ENCODE results near the gene CCDC110.

Gene CCDC110

GRCh38 chr4:185412412-185412811, 59.1 kb downstream of the CCDC110 start:
- no peak for DNase-seq

DNA sequence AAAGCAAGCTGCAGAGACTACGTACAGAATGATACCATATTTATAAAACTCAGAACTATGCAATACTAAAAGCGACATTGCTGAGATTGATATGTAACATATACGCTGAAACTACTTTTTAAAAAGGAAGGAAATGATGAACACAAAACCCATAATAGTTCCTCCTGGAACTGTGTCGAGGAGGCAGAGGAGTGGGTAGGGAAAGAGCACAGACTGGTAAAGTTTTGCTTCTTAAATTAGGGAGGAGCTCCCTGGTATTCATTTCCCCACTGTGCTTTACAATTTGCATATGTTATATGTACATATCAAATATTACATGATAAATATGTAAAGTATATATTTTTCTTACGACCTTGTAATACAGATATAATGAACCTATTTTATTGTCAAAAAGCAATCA, 59.7 kb downstream of the CCDC110 start:
- DNase-seq, result no peak

DNA sequence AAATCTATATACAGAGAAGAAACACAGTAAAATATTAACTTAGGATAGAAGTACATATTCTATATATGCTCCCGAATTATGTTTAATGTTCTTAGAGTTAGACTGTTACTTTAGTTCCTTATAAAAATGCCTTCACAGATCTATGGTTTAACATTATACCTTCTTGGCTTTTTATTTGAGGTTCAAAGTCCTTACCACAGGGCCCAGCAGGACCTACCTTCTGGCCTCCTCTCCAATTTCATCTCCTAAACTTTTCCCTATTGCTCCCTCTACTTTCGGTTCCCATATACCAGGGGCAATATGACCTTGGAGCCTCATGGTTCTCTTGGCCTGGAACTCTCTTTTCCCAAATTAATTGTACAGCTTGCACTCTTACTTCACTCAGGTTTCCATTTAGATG, 63.1 kb downstream of the CCDC110 start:
- no peak for DNase-seq

- no peak for DNase-seq
Measured at GRCh38 chr4:185405296-185405999, 66.1 kb downstream of the CCDC110 start.

GRCh38 chr4:185404031-185404430, 67.5 kb downstream of the CCDC110 start:
- no peak for DNase-seq

- DNase-seq, result no peak
Measured at GRCh38 chr4:185399466-185399865, 72.1 kb downstream of the CCDC110 start.

- no peak for DNase-seq
Measured at GRCh38 chr4:185398618-185399017, 72.9 kb downstream of the CCDC110 start.

DNA sequence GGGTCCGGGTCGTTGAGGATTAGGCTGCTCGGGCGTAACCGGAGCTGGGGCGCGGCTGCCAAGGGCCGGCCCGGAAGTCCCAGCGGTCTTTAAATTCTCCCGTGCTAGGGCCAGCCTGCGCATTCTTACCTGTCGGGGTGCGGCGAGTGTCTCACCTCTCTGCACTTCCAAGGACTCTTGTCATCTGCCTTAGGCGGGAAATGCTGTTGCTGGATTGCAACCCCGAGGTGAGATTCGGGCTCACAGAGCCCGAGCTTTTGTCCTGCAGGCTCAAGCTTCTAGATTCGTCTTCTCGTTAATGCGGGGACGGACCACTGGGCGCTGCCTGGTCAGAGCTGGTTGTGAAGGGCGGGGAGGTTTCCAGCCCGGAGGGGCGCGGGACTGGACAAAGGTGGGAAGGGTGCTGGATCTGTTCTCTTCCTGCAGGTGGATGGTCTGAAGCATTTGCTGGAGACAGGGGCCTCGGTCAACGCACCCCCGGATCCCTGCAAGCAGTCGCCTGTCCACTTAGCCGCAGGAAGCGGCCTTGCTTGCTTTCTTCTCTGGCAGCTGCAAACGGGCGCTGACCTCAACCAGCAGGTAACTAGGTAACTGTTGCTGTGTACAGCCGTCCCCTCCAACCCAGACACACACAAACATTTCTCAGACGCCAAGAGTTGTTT, 74.7 kb downstream of the CCDC110 start, which contains the start of gene ANKRD37:
TSS of gene ANKRD37 (plus strand) at position 118 of the 662 bp plus-strand sequence. CDS start at position 201, 83 bp downstream.
- DNase-seq, result no peak

- DNase-seq, result peak; percentile 96
Measured at GRCh38 chr4:185395956-185396723, 75.4 kb downstream of the CCDC110 start.

GRCh38 chr4:185395238-185395955, 76.1 kb downstream of the CCDC110 start, which contains the start of gene LRP2BP:
TSS of gene LRP2BP (minus strand) at chr4:185395924. CDS start at chr4:185378186, 17,738 bp downstream.
- DNase-seq, result no peak
